Activated CD4-positive, alpha-beta T cell treated with anti-CD3 and anti-CD28 coated beads, Interleukin-2, amount 50 U/mL, for 16 hours (primary cell): ENCODE data around the gene ZNF638.
"Not testable (repeated sequence)": the region's sequence is repeated elsewhere in the genome, so short reads cannot be mapped to it uniquely, and the experiment has no call there.

Experiments
- DNase-seq: peaks from one replicate; pipeline ENCODE4 v3.0.0-alpha.2; 2020

ZNF638 gene

DNA sequence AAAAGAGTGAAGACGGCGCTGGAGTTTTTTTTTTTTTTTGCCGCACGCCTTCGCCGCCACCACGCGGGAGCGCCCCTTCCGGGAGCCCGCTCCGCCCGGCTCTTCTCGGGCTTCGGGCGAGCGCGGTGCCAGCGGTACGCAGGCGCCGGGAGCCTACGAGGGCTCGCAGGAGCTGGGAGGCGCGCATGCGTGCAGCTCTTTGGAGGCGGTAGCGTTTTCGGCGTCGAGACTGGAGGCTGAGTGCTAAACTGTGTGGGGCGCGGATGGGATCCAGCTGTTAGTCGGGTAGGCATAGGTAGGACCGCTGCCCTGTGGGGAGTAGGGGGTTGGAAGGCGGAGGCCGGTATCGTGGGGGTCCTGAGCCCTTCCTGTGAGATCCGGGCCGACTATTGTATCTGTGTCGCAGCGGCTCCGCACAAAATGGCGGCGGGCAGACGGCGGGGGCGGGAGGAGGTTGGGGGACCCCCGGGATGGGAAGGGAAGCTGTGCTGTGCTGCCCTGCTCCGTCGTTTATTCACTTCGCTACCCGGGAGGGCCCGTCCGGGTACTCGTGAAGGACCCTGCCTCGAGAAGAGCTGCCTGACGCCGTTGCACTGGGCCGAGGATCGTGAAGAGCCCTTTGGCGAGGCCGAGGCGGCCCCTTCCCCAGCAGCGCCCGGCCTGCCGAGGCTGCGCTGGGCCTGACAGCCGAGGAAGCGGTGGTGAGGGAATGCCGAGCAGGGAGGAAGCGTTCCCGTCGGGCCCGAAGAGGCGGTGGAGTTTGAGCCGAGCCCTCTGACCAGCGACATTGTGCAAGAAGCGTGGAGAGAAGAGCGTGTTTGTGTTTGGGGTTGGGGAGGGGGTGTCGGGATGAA lies at the start of gene ZNF638:
Gene ZNF638 (plus strand): TSS at position 202 of the 854 bp plus-strand sequence. CDS start 17,173 bp downstream, outside the sequence.
- peak; percentile 91 for DNase-seq

GRCh38 chr2:71281950-71282349 lies 49.6 kb upstream of the ZNF638 start:
- DNase-seq, result no peak

DNA sequence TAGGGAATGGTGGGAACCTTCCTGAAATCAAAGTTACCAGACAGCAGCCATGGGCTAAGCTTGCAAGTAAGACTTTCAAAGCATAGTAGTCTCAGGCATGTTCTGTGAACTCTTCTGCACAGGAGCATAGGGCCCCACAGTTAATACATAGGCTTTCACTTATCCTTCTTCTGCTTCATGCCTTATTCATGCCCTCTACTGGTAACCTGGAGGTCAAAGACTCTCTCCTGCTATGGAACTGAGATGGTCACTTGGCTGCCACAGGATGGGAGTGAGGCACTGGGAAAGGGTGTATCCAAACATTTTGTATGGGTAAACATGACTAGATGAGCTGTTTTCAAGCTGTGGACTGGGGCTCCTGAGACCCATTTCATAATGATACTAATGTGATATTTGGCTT lies 49.1 kb upstream of the ZNF638 start:
- no peak for DNase-seq

GRCh38 chr2:71283131-71283530 lies 48.5 kb upstream of the ZNF638 start:
- DNase-seq, result no peak

GRCh38 chr2:71285706-71286105 lies 45.9 kb upstream of the ZNF638 start:
- no peak for DNase-seq

DNA sequence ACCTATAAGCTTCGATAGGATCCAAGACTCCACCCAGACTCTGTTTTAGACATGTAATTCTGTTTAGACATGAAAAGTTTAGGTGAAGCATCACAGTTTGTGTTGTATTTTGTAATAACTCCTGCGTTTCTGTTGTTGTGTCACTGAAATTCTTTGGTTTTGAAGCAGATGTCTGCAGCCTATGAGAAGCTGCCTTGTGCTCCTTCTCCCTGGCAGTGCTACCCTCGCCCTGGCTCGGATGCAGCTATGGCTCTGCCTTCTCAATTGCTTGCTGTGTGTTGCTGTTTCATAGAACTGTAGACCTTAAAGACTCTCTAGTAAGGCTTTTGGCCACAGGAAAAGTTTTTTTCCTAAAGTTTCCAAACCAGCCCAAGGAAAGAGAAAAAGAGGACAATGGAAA lies 40.2 kb upstream of the ZNF638 start:
- DNase-seq, result no peak

- DNase-seq, result no peak
Observed at GRCh38 chr2:71292159-71292558, 39.4 kb upstream of the ZNF638 start.

DNA sequence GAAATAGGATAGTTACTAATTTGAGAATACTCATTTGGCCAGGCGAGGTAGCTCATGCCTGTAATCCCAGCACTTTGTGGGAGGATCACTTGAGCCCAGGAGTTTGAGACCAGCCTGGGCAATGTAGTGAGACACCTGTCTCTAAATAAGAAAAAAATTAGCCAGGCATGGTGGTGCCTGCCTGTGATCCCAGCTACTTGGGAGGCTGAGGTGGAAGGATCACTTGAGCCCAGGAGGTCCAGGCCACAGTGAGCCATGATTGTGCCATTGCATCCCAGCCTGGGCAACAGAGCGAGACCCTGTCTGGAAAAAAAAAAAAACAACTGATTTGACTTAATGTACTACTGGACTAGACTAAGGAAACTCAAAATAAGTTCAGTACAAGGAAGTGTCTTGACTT lies 32.7 kb upstream of the ZNF638 start:
- no peak for DNase-seq

DNA sequence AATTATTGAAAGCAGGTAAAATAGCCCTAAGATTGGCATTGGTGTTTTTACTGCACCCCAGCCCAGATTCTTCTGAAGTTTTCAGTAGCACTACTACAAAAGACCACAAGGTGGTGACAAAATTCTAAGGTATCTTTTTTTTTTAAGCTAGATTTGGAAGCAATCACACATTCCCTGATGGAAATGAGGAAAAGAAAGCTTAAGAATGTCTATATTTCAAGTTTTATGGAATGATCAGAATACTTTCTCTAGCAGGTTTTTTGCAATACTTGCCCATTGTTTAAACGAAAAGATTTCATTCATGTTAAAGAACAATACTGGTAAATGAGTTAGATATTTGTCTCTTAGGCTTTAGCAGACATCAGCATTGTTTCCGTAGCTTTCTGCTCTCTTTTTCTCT lies 32.1 kb upstream of the ZNF638 start:
- no peak for DNase-seq

DNA sequence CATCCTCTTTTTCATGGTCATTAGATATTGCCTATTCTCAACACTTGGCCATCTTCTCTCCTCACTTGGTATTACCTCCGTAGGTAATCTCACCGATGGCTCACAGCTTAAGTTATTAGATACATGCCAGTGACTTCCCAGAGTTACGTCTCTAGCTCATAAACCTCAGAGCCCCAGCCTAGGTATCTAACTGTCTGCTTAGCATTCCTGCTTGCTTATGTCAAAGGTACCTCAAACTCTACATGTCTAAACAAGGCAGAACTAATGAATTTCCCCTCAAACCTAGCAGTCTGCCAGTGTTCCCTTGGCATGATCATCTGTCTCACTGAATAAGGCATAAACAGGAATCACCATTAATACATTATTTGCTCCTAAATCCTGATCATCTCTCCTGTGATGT lies 27.7 kb upstream of the ZNF638 start:
- no peak for DNase-seq

DNA sequence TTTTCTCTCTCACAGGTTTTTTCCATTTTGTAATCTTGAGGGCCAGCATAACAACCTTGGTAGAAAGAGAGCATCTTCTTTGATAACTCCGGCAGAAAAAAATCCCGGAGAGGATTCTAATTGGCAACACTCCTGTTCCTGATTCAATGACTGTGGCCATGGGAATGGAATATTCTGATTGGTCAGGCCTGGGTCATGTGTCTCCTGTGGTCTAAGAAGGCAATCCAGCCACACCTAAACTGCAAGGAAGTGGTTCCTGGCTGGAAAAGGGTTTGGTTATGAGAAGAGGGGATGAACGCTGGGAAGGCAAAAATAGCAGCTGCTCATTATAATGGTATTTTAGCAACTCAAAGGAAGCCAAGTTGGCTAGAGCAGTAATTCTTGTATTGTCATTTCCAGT lies 24.8 kb upstream of the ZNF638 start:
- DNase-seq, result no peak

DNA sequence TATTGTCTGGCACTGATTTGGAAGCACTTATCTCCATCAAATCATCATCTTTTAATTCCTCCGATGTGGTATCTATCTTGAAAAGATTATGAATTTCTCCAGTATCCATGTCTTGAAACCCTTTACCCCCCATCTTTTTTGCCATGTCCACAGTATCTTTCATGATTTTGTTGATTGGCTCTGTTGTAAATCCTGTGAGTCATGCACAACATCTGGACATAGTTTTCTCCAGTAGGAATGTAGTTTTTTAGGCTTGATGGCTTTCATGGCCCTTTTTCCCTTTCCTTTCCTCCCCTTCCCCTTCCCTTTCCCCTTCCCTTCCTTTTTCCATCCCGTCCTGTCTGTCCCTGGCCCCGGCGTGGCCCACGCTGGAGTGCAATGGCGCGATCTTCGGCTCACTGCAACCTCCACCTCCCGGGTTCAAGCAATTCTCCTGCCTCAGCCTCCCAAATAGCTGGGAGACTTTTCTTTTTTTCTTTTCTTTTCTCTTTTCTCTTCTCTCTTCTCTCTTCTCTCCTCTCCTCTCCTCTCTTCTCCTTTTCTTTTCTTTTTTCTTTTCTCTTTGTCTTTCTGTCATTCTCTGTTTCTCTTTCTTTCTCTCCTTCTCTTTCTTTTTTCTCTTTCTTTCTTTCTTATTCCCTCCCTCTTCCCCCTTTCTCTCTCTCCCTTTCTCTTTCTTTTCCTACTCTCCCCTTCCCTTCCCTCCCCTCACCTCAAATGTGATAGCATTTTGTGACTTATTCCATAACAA lies 18.4 kb upstream of the ZNF638 start:
- no peak for DNase-seq

GRCh38 chr2:71317060-71317459 lies 14.5 kb upstream of the ZNF638 start:
- no peak for DNase-seq

GRCh38 chr2:71317900-71318299 lies 13.7 kb upstream of the ZNF638 start:
- DNase-seq, result not testable (repeated sequence)

DNA sequence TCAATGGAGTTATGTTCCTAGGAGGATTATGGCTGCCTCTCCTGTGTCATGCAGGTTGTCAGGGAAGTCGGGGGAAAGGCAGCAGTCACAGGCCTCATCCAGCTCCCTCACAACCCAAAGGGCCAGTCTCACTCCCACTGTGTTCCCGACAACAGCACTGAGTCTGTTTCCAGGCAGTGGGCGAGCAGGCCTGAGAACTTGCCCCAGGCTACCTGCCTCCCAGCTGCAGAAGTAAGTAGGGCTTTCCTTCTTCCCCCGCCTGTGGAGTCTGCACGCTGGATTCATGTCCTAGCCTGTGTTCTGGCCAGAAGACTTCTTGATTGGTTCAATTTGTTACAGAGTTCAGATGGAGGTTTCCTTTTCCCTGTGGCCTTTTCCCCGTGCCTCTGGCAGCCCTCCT lies 8.2 kb upstream of the ZNF638 start:
- no peak for DNase-seq

DNA sequence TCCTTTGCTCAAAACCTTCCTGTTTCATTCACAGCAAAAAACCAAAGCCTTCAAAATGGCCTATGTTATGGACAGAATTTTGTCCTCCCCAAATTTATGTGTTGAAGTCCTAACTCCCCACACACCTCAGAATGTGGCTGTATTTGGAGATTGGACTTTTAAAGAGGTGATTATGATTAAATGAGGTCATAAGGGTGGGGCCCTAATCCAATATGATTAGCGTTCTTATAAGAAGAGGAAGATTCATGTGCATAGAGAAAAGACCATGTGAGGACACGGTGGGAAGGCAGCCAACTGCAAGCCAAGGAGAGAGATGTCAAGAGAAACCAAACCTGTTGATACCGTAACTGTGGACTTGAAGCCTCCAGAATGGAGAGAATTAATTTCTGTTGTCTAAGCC lies 4.6 kb upstream of the ZNF638 start:
- no peak for DNase-seq

- DNase-seq, result no peak
Observed at GRCh38 chr2:71327916-71328315, 3.7 kb upstream of the ZNF638 start.

DNA sequence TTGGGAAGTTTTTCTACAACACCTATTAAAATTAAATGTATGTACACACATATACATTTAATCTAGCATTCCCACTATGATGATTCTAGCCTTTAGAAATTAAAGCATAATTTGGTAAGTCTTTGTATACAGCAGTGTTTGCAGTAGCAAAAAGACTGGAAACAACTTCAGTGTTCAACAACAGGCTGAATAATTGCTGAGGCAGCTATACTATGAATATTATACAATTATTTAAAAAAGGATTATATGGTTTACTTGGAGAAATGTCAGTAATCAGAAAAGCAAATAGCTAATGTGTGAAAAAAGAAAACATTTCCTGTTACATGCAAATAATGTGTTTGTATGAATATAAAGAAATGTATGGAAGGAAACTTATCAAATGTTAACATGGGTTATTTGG lies 1.4 kb upstream of the ZNF638 start:
- no peak for DNase-seq

DNA sequence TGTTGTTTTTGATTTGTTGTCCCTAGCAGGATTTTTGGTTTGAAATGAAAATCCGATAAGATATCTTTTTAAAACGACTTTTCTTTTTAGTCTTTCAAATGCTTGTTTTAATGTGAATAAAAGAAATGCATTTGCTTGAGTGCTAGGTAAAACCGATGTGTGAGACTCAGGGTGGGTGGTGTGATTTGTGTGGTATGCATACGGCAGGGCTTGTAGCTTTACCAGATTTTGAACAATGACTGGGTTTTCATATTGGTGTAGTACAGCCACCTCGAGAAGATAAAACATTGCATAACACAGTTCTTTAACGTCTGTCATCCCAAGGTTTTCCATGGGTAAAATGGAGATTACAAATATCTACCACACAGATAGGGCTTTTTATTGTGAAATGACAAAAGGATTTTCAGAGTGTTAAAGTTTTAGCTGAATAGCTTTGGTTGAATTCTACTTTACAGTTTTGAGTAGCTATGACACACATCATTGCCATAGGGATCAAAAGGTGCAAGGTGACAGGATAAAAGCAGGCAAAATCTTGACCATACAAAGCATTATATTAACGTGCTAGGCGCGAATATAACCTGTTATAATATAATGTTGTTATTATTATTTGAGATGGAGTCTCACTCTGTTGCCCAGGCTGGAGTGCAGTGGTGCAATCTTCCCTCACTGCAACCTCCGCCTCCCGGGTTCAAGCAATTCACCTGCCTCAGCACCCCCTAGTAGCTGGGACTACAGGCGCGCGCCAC lies 824 bp upstream of the ZNF638 start:
- DNase-seq, result no peak

DNA sequence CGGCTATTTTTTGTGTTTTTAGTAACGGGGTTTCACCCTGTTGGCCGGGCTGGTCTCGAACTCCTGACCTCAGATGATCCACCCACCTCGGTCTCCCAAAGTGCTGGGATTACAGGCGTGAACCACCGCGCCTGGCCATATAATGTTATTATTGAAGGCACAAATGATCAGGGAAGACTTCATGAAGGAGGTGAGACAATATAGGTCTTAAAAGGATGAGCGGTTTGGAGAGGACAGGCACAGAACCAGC lies 326 bp upstream of the ZNF638 start:
- not testable (repeated sequence) for DNase-seq

- no peak for DNase-seq
Observed at GRCh38 chr2:71332435-71332796, 834 bp downstream of the ZNF638 start.

DNA sequence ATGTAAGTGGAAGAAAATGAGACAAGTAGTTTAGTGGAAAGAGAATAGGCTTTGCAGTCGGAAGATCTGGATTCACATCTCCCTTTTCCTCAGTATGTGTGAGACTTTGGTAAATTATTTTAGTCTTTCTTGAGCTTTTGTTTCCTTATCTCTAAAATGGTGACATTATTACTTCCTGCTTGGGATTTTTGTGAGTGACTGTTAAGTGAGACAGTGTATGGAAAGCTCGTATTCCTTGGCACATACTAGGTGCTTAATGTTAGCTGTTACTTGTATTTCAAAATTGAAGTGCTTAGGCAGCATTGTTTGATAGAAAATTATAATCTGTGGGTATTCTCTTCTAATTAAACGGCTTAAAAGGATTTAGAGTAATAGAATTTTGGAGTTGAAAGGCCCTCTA lies 2.0 kb downstream of the ZNF638 start:
- DNase-seq, result no peak

GRCh38 chr2:71336384-71336783 lies 4.8 kb downstream of the ZNF638 start:
- DNase-seq, result no peak

DNA sequence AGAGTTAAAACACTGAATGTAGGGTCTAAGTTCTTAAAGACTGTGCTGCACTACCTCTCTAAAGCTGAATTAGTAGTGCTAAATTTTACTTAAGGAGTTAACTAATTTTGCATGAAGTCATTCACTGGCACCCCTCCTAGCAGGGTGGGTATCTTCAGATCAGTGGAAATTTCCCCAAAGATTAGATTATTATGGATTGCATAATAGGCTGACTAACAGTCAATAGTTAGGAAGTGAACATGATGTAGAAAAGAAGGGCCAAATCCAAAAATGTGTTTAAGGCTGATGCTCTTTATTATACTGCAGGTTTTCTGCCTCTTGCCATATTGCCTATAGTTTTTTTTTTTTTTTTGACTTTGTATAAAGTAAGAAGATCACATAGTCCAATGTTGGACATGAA lies 5.2 kb downstream of the ZNF638 start:
- DNase-seq, result no peak
